Activated CD4-positive, alpha-beta memory T cell treated with anti-CD3 and anti-CD28 coated beads for 36 hours (primary cell): ENCODE data around the gene ELMO3. TPM values are rescaled to one million over a fixed set of nuclear protein-coding genes. Genes with fewer than 3 reads are reported as not detected.
A peak's percentile ranks its signal among the peaks of the same experiment; 100 is the strongest.

ENCODE experiments used
- CTCF ChIA-PET: fragments of 350-600 bp; sonication (Branson Sonifier 250); formaldehyde crosslinking; loops from one replicate; lab custom pipeline; 2021; ENCODE audit warnings: antibody characterized with exemption, inconsistent platforms; lab: Charles Lee
- POLR2A ChIA-PET: fragments of 350-600 bp; sonication (Branson Sonifier 250); formaldehyde crosslinking; loops from one replicate; lab custom pipeline; 2021; ENCODE audit warnings: antibody characterized with exemption; lab: Charles Lee
- DNase-seq: peaks from one replicate; pipeline ENCODE4 v3.0.0-alpha.2; 2020
- H3K27ac Mint-ChIP-seq: one replicate; pipeline ENCODE4 v1.8.0; 2021; ENCODE audit warnings: mixed read lengths
- H3K27me3 Mint-ChIP-seq: one replicate; pipeline ENCODE4 v1.8.0; 2021; ENCODE audit warnings: mixed read lengths
- H3K36me3 Mint-ChIP-seq: one replicate; pipeline ENCODE4 v1.8.0; 2021; ENCODE audit warnings: mixed read lengths
- H3K4me1 Mint-ChIP-seq: one replicate; pipeline ENCODE4 v1.8.0; 2021; ENCODE audit warnings: low read depth, mixed read lengths
- H3K4me3 Mint-ChIP-seq: one replicate; pipeline ENCODE4 v1.8.0; 2021; ENCODE audit warnings: mild to moderate bottlenecking, mixed read lengths
- H3K9me3 Mint-ChIP-seq: one replicate; pipeline ENCODE4 v1.8.0; 2021; ENCODE audit warnings: mixed read lengths
- intact Hi-C: fragments of 100-400 bp; cut with micrococcal nuclease; formaldehyde crosslinking; loops from one replicate; pipeline ENCODE4 v1.15.1; 2023
- total RNA-seq, 2 experiments: library from RNA; stranded (reverse); gene quantifications; one replicate each; pipeline ENCODE4 v1.2.3, GENCODE V29; 2021

Gene ELMO3
- total RNA-seq = 1 to 10 TPM; 5.1 to 5.9 TPM

GRCh38 chr16:67199011-67199807 is at the start of gene ELMO3:
ELMO3 (plus strand) TSS chr16:67199131; CDS start chr16:67199327, 196 bp downstream.
- ChIA-PET CTCF (interaction anchor here (1.3 to 2.2 kb wide), 3 partner anchors 10 to 234 kb away, joined by 3 to 9 read pairs (median 8); no protein-coding TSS in a partner anchor), POLR2A (no interaction called here)
- Mint-ChIP-seq H3K36me3 (peaks cover 22% of the 10 kb centered on the region), H3K9me3 (no peaks in the 10 kb centered on the region), H3K27ac (no peak within 1 kb of the TSS), H3K4me3 (no peak within 1 kb of the TSS), H3K27me3 (no peaks in the 10 kb centered on the region), H3K4me1 (peaks cover 12% of the 10 kb centered on the region)
- DNase-seq = no peak
- intact Hi-C loops = no loop called here

GRCh38 chr16:67149276-67150046 is 49.5 kb upstream of the ELMO3 start:
- POLR2A ChIA-PET = interaction anchor here (1.0 kb wide), 1 partner anchor 13 kb away, joined by 4 read pairs; no protein-coding TSS in a partner anchor
- intact Hi-C loops = no loop called here
- H3K27ac Mint-ChIP-seq = peak overlapping the region; percentile 47
- peaks cover 33% of the 10 kb centered on the region for H3K36me3 Mint-ChIP-seq
- CTCF ChIA-PET = interaction anchor here (1.1 to 14.8 kb wide), 3 partner anchors 11 to 132 kb away, joined by 3 to 350 read pairs (median 4); partner anchors contain the start of gene FBXL8
- peaks cover 23% of the 10 kb centered on the region for H3K4me1 Mint-ChIP-seq
- peak overlapping the region; percentile 10 for H3K4me3 Mint-ChIP-seq
- no peak for DNase-seq
- no peaks in the 10 kb centered on the region for H3K9me3 Mint-ChIP-seq
- H3K27me3 Mint-ChIP-seq = no peaks in the 10 kb centered on the region

GRCh38 chr16:67150047-67150832 is 48.7 kb upstream of the ELMO3 start:
- peak; percentile 72 for DNase-seq
- Mint-ChIP-seq H3K4me1 (peaks cover 26% of the 10 kb centered on the region), H3K36me3 (peaks cover 30% of the 10 kb centered on the region), H3K9me3 (no peaks in the 10 kb centered on the region), H3K27me3 (no peaks in the 10 kb centered on the region), H3K27ac (no peak overlapping the region), H3K4me3 (peak overlapping the region; percentile 68)
- intact Hi-C loops = no loop called here
- ChIA-PET POLR2A (interaction anchor here (0.8 to 1.8 kb wide), 3 partner anchors 10 to 136 kb away, joined by 3 to 8 read pairs (median 5); partner anchors contain the start of genes FBXL8 and TRADD), CTCF (interaction anchor here (1.0 to 14.8 kb wide), 9 partner anchors 9 to 196 kb away, joined by 3 to 350 read pairs (median 5); partner anchors contain the start of genes CES3 and NOL3)

- Mint-ChIP-seq H3K36me3 (peaks cover 26% of the 10 kb centered on the region), H3K4me1 (peaks cover 29% of the 10 kb centered on the region), H3K27ac (peak within 1 kb of the TSS; percentile 38), H3K4me3 (peak within 1 kb of the TSS; percentile 68), H3K9me3 (no peaks in the 10 kb centered on the region), H3K27me3 (no peaks in the 10 kb centered on the region)
- CTCF ChIA-PET = interaction anchor here (0.5 to 14.8 kb wide), 11 partner anchors 8 to 222 kb away, joined by 3 to 350 read pairs (median 5); partner anchors contain the start of genes CES3 and NOL3
- intact Hi-C loops = no loop called here
- DNase-seq = peak; percentile 65
- POLR2A ChIA-PET = interaction anchor here (0.8 to 1.8 kb wide), 4 partner anchors 9 to 137 kb away, joined by 3 to 8 read pairs (median 4); partner anchors contain the start of genes FBXL8 and TRADD
These were observed 48.0 kb upstream of the ELMO3 start, which contains the start of gene B3GNT9 for GRCh38 chr16:67150833-67151396. B3GNT9 (minus strand) TSS chr16:67150998; CDS start chr16:67150485, 513 bp downstream.

- DNase-seq = no peak
- Mint-ChIP-seq H3K36me3 (peaks cover 21% of the 10 kb centered on the region), H3K4me3 (peak overlapping the region; percentile 68), H3K4me1 (peaks cover 36% of the 10 kb centered on the region), H3K9me3 (no peaks in the 10 kb centered on the region), H3K27me3 (no peaks in the 10 kb centered on the region), H3K27ac (no peak overlapping the region)
- intact Hi-C loops = no loop called here
- CTCF ChIA-PET = interaction anchor here (0.5 to 14.8 kb wide), 11 partner anchors 8 to 221 kb away, joined by 3 to 350 read pairs (median 5); partner anchors contain the start of genes CES3 and NOL3
- POLR2A ChIA-PET = interaction anchor here (0.5 to 1.8 kb wide), 5 partner anchors 8 to 172 kb away, joined by 3 to 8 read pairs (median 3); partner anchors contain the start of genes FBXL8 and TRADD
These were observed 47.4 kb upstream of the ELMO3 start for GRCh38 chr16:67151431-67152097.

GRCh38 chr16:67154578-67155294 is 44.2 kb upstream of the ELMO3 start:
- DNase-seq = no peak
- H3K27me3 Mint-ChIP-seq = no peaks in the 10 kb centered on the region
- POLR2A ChIA-PET = interaction anchor here (1.1 to 1.7 kb wide), 6 partner anchors 9 to 141 kb away, joined by 3 to 8 read pairs (median 4); partner anchors contain the start of gene HSF4
- H3K36me3 Mint-ChIP-seq = peaks cover 5% of the 10 kb centered on the region
- H3K9me3 Mint-ChIP-seq = no peaks in the 10 kb centered on the region
- H3K4me3 Mint-ChIP-seq = peak overlapping the region; percentile 68
- CTCF ChIA-PET = interaction anchor here (0.6 to 14.8 kb wide), 76 partner anchors 7 to 360 kb away, joined by 3 to 350 read pairs (median 6); partner anchors contain the start of genes CBFB, CES3, CES4A and CIAO2B
- peaks cover 56% of the 10 kb centered on the region for H3K4me1 Mint-ChIP-seq
- intact Hi-C loops = loop anchor here (5.0 kb wide), 1 partner anchor 47 kb away; the partner anchor contains the start of gene PHAF1
- no peak overlapping the region for H3K27ac Mint-ChIP-seq

GRCh38 chr16:67155295-67156142 is 43.4 kb upstream of the ELMO3 start:
- DNase-seq = peak; percentile 85
- CTCF ChIA-PET = interaction anchor here (0.6 to 14.8 kb wide), 74 partner anchors 8 to 359 kb away, joined by 3 to 350 read pairs (median 6); partner anchors contain the start of genes CBFB, CES3, CES4A and CIAO2B
- peak overlapping the region; percentile 68 for H3K4me3 Mint-ChIP-seq
- no peaks in the 10 kb centered on the region for H3K27me3 Mint-ChIP-seq
- POLR2A ChIA-PET = interaction anchor here (1.1 to 1.7 kb wide), 6 partner anchors 9 to 142 kb away, joined by 3 to 8 read pairs (median 4); partner anchors contain the start of gene HSF4
- intact Hi-C loops = loop anchor here (5.0 kb wide), 1 partner anchor 48 kb away; the partner anchor contains the start of gene PHAF1
- H3K4me1 Mint-ChIP-seq = peaks cover 56% of the 10 kb centered on the region
- H3K36me3 Mint-ChIP-seq = peaks cover 5% of the 10 kb centered on the region
- no peaks in the 10 kb centered on the region for H3K9me3 Mint-ChIP-seq
- no peak overlapping the region for H3K27ac Mint-ChIP-seq

- no peak for DNase-seq
- Mint-ChIP-seq H3K4me1 (peaks cover 54% of the 10 kb centered on the region), H3K9me3 (no peaks in the 10 kb centered on the region), H3K36me3 (peaks cover 7% of the 10 kb centered on the region), H3K4me3 (no peak overlapping the region), H3K27ac (no peak overlapping the region), H3K27me3 (no peaks in the 10 kb centered on the region)
- POLR2A ChIA-PET = no interaction called here
- CTCF ChIA-PET = interaction anchor here (0.8 to 14.8 kb wide), 17 partner anchors 9 to 203 kb away, joined by 4 to 350 read pairs (median 10); partner anchors contain the start of genes CES3, HSF4, PHAF1 and TMEM208
- intact Hi-C loops = loop anchor here (5.0 kb wide), 1 partner anchor 49 kb away; the partner anchor contains the start of gene PHAF1
These were observed 42.6 kb upstream of the ELMO3 start for GRCh38 chr16:67156143-67156844.
